Esophagus squamous epithelium (tissue), 4 donors: ENCODE measurements around the gene MON2.

Experiments
- POLR2A ChIP-seq, 4 donors: fragments of 450-650 bp; IDR thresholded peaks; one replicate each; pipeline ENCODE4 v1.6.1; 2017; ENCODE audit warnings: antibody characterized with exemption in 4 of 4, mild to moderate bottlenecking in 4 of 4, moderate library complexity in 3 of 4
- TF ChIP-seq, protein P1 (sequence below), 6 experiments: fragments of 450-650 bp in 4 of 6; fragments of 200-600 bp in 2 of 6; sonication (generic) in 2 of 6; IDR thresholded peaks; one replicate each; pipeline ENCODE4 v1.5.1; 2016 to 2019; ENCODE audit warnings: antibody characterized with exemption in 6 of 6, mild to moderate bottlenecking in 4 of 6, moderate library complexity in 4 of 6

DNA sequence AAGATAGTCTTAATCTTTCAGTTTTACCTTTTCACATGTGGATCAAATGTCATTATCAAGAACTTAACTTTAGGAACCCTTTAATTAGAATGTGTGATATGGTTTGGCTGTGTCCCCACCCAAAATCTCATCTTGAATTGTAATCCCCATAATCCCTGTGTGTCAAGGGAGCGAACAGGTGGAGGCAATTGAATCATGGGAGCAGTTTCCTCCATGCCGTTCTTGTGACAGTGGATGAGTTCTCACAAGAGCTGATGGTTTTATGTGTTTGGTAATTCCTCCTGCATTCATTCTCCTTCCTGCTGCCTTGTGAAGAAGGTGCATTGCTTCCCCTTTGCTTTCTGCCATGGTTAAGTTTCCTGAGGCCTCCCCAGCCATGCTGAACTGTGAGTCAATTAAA, 160.6 kb downstream of the MON2 start:
- TF ChIP-seq, protein P1, sequence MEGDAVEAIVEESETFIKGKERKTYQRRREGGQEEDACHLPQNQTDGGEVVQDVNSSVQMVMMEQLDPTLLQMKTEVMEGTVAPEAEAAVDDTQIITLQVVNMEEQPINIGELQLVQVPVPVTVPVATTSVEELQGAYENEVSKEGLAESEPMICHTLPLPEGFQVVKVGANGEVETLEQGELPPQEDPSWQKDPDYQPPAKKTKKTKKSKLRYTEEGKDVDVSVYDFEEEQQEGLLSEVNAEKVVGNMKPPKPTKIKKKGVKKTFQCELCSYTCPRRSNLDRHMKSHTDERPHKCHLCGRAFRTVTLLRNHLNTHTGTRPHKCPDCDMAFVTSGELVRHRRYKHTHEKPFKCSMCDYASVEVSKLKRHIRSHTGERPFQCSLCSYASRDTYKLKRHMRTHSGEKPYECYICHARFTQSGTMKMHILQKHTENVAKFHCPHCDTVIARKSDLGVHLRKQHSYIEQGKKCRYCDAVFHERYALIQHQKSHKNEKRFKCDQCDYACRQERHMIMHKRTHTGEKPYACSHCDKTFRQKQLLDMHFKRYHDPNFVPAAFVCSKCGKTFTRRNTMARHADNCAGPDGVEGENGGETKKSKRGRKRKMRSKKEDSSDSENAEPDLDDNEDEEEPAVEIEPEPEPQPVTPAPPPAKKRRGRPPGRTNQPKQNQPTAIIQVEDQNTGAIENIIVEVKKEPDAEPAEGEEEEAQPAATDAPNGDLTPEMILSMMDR (IDR thresholded peaks at IDR 0.05), result no peak
- TF ChIP-seq POLR2A (IDR thresholded peaks at IDR 0.05), result no peak
